ENCODE data around the gene YWHAQ.

DNA sequence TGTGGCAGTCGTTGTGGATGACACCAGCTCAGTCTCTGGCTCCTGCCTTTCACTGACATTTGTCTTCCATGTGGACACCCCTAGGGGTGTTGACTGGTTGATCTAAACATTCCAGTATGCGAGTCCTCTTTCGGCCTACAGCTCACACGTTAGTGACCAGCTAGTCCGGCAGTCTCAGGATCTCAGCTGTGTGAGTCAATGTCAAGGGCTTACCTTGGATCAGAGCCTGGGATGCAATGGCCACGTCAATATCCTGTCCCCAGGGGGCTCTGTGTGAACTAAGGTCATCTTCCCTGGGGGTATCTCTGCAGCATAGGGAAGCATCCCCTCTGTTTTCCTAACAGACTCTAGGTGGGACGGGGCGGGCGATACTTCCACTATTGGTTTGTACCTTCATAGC is 35.1 kb upstream of the YWHAQ start:
- no peak for TF ChIP-seq POLR2AphosphoS5 (IDR thresholded peaks at IDR 0.05)
- TF ChIP-seq, protein P1, sequence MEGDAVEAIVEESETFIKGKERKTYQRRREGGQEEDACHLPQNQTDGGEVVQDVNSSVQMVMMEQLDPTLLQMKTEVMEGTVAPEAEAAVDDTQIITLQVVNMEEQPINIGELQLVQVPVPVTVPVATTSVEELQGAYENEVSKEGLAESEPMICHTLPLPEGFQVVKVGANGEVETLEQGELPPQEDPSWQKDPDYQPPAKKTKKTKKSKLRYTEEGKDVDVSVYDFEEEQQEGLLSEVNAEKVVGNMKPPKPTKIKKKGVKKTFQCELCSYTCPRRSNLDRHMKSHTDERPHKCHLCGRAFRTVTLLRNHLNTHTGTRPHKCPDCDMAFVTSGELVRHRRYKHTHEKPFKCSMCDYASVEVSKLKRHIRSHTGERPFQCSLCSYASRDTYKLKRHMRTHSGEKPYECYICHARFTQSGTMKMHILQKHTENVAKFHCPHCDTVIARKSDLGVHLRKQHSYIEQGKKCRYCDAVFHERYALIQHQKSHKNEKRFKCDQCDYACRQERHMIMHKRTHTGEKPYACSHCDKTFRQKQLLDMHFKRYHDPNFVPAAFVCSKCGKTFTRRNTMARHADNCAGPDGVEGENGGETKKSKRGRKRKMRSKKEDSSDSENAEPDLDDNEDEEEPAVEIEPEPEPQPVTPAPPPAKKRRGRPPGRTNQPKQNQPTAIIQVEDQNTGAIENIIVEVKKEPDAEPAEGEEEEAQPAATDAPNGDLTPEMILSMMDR (IDR thresholded peaks at IDR 0.05): no peak
- no peak for TF ChIP-seq EP300 (IDR thresholded peaks at IDR 0.05)
